Suprapubic skin (tissue), 4 donors: ENCODE data around the gene IARS2. TPM values are rescaled to one million over a fixed set of nuclear protein-coding genes. Genes with fewer than 3 reads are reported as not detected.
"Not testable (repeated sequence)": the region's sequence is repeated elsewhere in the genome, so short reads cannot be mapped to it uniquely, and the experiment has no call there.

Source experiments
- DNase-seq, 2 donors: peaks; one replicate each; pipeline ENCODE4 v3.0.0-alpha.2; 2019; ENCODE audit warnings: low spot score in 2 of 2
- H3K27ac ChIP-seq: fragments of 200-600 bp; sonication (generic); one replicate; pipeline ENCODE4 v1.5.1; 2019
- H3K27me3 ChIP-seq: fragments of 200-600 bp; sonication (generic); one replicate; pipeline ENCODE4 v1.5.1; 2019
- H3K36me3 ChIP-seq: fragments of 200-600 bp; sonication (generic); one replicate; pipeline ENCODE4 v1.5.1; 2019
- H3K4me1 ChIP-seq: fragments of 200-600 bp; sonication (generic); one replicate; pipeline ENCODE4 v1.5.1; 2019
- H3K4me3 ChIP-seq: fragments of 200-600 bp; sonication (generic); one replicate; pipeline ENCODE4 v1.5.1; 2019; ENCODE audit warnings: mild to moderate bottlenecking
- H3K9me3 ChIP-seq: fragments of 200-600 bp; sonication (generic); one replicate; pipeline ENCODE4 v1.5.1; 2019
- CTCF ChIP-seq, 2 donors: fragments of 200-600 bp in 1 of 2; fragments of 450-650 bp in 1 of 2; sonication (generic) in 1 of 2; IDR thresholded peaks; one replicate each; pipeline ENCODE4 v1.5.1; 2016 to 2019; ENCODE audit warnings: antibody characterized with exemption in 2 of 2, mild to moderate bottlenecking in 1 of 2, moderate library complexity in 1 of 2
- EP300 ChIP-seq: sonication (generic); formaldehyde crosslinking; IDR thresholded peaks from one replicate; pipeline ENCODE4 v1.6.1; 2017; ENCODE audit warnings: antibody characterized with exemption
- POLR2A ChIP-seq, 2 donors: fragments of 450-650 bp; IDR thresholded peaks; one replicate each; pipeline ENCODE4 v1.6.1; 2017; ENCODE audit warnings: antibody characterized with exemption in 2 of 2, mild to moderate bottlenecking in 2 of 2, moderate library complexity in 2 of 2
- POLR2AphosphoS5 ChIP-seq, 3 donors: sonication (generic); formaldehyde crosslinking; IDR thresholded peaks; one replicate each; pipeline ENCODE4 v1.6.1; 2017; ENCODE audit warnings: antibody characterized with exemption in 3 of 3
- WGBS: methylation state at CpG from one replicate; pipeline ENCODE4 v1.1.5; 2018; 5-methylcytosine and 5-hydroxymethylcytosine counted together
- total RNA-seq, 4 donors: library from RNA; depleted of rRNA; stranded (reverse); fragments of >200 nt; gene quantifications; one replicate each; pipeline ENCODE4 v1.1.0, GENCODE V29; 2016

IARS2 gene
- total RNA-seq, 4 donors from 2014 or later = 49.7 to 73.3 (median 64.6) TPM

- no peak for DNase-seq
- 97% methylated on average over 1 of the region's 1 CpG for WGBS
- Histone ChIP-seq H3K4me1 (no peaks in the 10 kb centered on the region), H3K9me3 (no peaks in the 10 kb centered on the region), H3K36me3 (peaks cover 73% of the 10 kb centered on the region), H3K27ac (no peak overlapping the region), H3K27me3 (no peaks in the 10 kb centered on the region), H3K4me3 (no peak overlapping the region)
- TF ChIP-seq POLR2A (IDR thresholded peaks at IDR 0.05) (no peak), EP300 (no peak), POLR2AphosphoS5 (IDR thresholded peaks at IDR 0.05) (no peak), CTCF (IDR thresholded peaks at IDR 0.05) (no peak)
Observed at GRCh38 chr1:220160027-220160426, 66.1 kb downstream of the IARS2 start.

GRCh38 chr1:220164116-220164515, 70.2 kb downstream of the IARS2 start:
- no peaks in the 10 kb centered on the region for H3K9me3 ChIP-seq
- H3K27me3 ChIP-seq = no peaks in the 10 kb centered on the region
- H3K27ac ChIP-seq = no peak overlapping the region
- peaks cover 62% of the 10 kb centered on the region for H3K36me3 ChIP-seq
- H3K4me3 ChIP-seq = no peak overlapping the region
- H3K4me1 ChIP-seq = no peaks in the 10 kb centered on the region
- no peak for TF ChIP-seq EP300
- no peak for TF ChIP-seq POLR2AphosphoS5 (IDR thresholded peaks at IDR 0.05)
- TF ChIP-seq CTCF (IDR thresholded peaks at IDR 0.05) = no peak
- TF ChIP-seq POLR2A (IDR thresholded peaks at IDR 0.05) = no peak
- 100% methylated on average over 1 of the region's 1 CpG for WGBS
- DNase-seq = no peak

- Histone ChIP-seq H3K4me1 (no peaks in the 10 kb centered on the region), H3K36me3 (peaks cover 63% of the 10 kb centered on the region), H3K4me3 (no peak overlapping the region), H3K27ac (no peak overlapping the region), H3K27me3 (no peaks in the 10 kb centered on the region), H3K9me3 (no peaks in the 10 kb centered on the region)
- no peak for DNase-seq
- TF ChIP-seq EP300 (no peak), POLR2A (IDR thresholded peaks at IDR 0.05) (no peak), POLR2AphosphoS5 (IDR thresholded peaks at IDR 0.05) (no peak), CTCF (IDR thresholded peaks at IDR 0.05) (no peak)
- 57% methylated on average over 2 of the region's 2 CpGs for WGBS
Observed at GRCh38 chr1:220164517-220164916, 70.6 kb downstream of the IARS2 start.

GRCh38 chr1:220166853-220167252, 72.9 kb downstream of the IARS2 start:
- Histone ChIP-seq H3K27me3 (no peaks in the 10 kb centered on the region), H3K36me3 (peaks cover 64% of the 10 kb centered on the region), H3K4me1 (no peaks in the 10 kb centered on the region), H3K4me3 (no peak overlapping the region), H3K27ac (no peak overlapping the region), H3K9me3 (no peaks in the 10 kb centered on the region)
- WGBS = 93% methylated on average over 4 of the region's 4 CpGs
- TF ChIP-seq POLR2A (IDR thresholded peaks at IDR 0.05) (no peak), CTCF (IDR thresholded peaks at IDR 0.05) (no peak), POLR2AphosphoS5 (IDR thresholded peaks at IDR 0.05) (no peak), EP300 (no peak)
- no peak for DNase-seq

- not testable (repeated sequence) for H3K27me3 ChIP-seq, DNase-seq, H3K9me3 ChIP-seq, H3K4me1 ChIP-seq, H3K4me3 ChIP-seq, H3K27ac ChIP-seq
- peaks cover 67% of the 10 kb centered on the region for H3K36me3 ChIP-seq
- 97% methylated on average over 4 of the region's 4 CpGs for WGBS
Observed at GRCh38 chr1:220169887-220170286, 76.0 kb downstream of the IARS2 start.

GRCh38 chr1:220170836-220171526, 77.0 kb downstream of the IARS2 start:
- 96% methylated on average over 1 of the region's 1 CpG for WGBS
- H3K4me3 ChIP-seq = no peak overlapping the region
- no peak for DNase-seq
- H3K9me3 ChIP-seq = no peaks in the 10 kb centered on the region
- no peaks in the 10 kb centered on the region for H3K27me3 ChIP-seq
- TF ChIP-seq POLR2A (IDR thresholded peaks at IDR 0.05) = no peak
- TF ChIP-seq POLR2AphosphoS5 (IDR thresholded peaks at IDR 0.05) = no peak
- no peak for TF ChIP-seq EP300
- no peak for TF ChIP-seq CTCF (IDR thresholded peaks at IDR 0.05)
- H3K4me1 ChIP-seq = no peaks in the 10 kb centered on the region
- H3K27ac ChIP-seq = no peak overlapping the region
- peaks cover 61% of the 10 kb centered on the region for H3K36me3 ChIP-seq
